Fibroblast of skin of left quadriceps (primary cell): ENCODE data around the gene SIRT4.
"Not testable (repeated sequence)": the region's sequence is repeated elsewhere in the genome, so short reads cannot be mapped to it uniquely, and the experiment has no call there.

Experiments used
- DNase-seq, 2 experiments: peaks; one replicate each; pipeline ENCODE4 v3.0.0-alpha.2; 2013; ENCODE audit warnings: low read depth in 2 of 2

The SIRT4 gene

GRCh38 chr12:120301962-120302815 lies at the start of gene SIRT4:
SIRT4 (plus strand) TSS chr12:120302321; CDS start chr12:120303562, 1,241 bp downstream.
- peak; percentile 85 to 90 for DNase-seq

- DNase-seq, result not testable (repeated sequence)
Measured at GRCh38 chr12:120253313-120253712, 48.8 kb upstream of the SIRT4 start.

- no peak for DNase-seq
Measured at GRCh38 chr12:120254809-120255208, 47.3 kb upstream of the SIRT4 start.

- peak; percentile 94 for DNase-seq
Measured at GRCh38 chr12:120257041-120257821, 44.9 kb upstream of the SIRT4 start.

GRCh38 chr12:120258323-120258896 lies 43.7 kb upstream of the SIRT4 start:
- DNase-seq, result no peak

- no peak for DNase-seq
Measured at GRCh38 chr12:120259418-120260202, 42.5 kb upstream of the SIRT4 start.

- no peak for DNase-seq
Measured at GRCh38 chr12:120260607-120261006, 41.5 kb upstream of the SIRT4 start.

GRCh38 chr12:120261951-120262851 lies 39.9 kb upstream of the SIRT4 start:
- no peak for DNase-seq

- no peak for DNase-seq
Measured at GRCh38 chr12:120262852-120263747, 39.0 kb upstream of the SIRT4 start.

GRCh38 chr12:120263748-120264085 lies 38.4 kb upstream of the SIRT4 start:
- DNase-seq, result no peak

- DNase-seq, result no peak
Measured at GRCh38 chr12:120264086-120264903, 37.8 kb upstream of the SIRT4 start.

- DNase-seq, result no peak
Measured at GRCh38 chr12:120264904-120265472, 37.1 kb upstream of the SIRT4 start.

- peak; percentile 52 to 53 for DNase-seq
Measured at GRCh38 chr12:120265473-120266179, 36.5 kb upstream of the SIRT4 start, which contains the start of gene PXN. PXN (minus strand) TSS chr12:120265730; CDS start chr12:120265629, 101 bp downstream.

- no peak for DNase-seq
Measured at GRCh38 chr12:120266180-120266870, 35.8 kb upstream of the SIRT4 start.

GRCh38 chr12:120267736-120268135 lies 34.4 kb upstream of the SIRT4 start:
- no peak for DNase-seq

- no peak for DNase-seq
Measured at GRCh38 chr12:120276734-120277133, 25.4 kb upstream of the SIRT4 start.
